Activated CD4-positive, CD25-positive, alpha-beta regulatory T cell treated with anti-CD3 and anti-CD28 coated beads, Interleukin-2, amount 50 U/mL, for 16 hours (primary cell): Measurements from ENCODE around the gene FLNC.

Source experiments
- DNase-seq: peaks from one replicate; pipeline ENCODE4 v3.0.0-alpha.2; 2020; ENCODE audit warnings: low read depth, low spot score

Gene FLNC

DNA sequence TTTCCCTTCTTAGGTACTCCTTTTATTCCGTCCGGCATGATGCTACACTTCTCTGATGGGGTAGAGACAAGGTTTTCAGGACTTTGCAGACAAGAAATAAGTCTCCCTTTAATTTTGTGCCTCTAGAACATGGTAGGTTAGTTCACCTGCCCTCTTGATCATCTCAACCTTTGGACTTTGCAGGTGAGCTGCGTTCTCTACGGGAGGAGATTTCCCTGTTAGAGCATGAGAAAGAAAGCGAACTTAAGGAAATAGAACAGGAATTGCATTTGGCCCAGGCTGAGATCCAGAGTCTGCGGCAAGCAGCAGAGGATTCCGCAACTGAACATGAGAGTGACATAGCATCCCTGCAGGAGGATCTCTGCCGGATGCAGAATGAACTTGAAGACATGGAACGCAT, 29.2 kb upstream of the FLNC start:
- DNase-seq: no peak

DNA sequence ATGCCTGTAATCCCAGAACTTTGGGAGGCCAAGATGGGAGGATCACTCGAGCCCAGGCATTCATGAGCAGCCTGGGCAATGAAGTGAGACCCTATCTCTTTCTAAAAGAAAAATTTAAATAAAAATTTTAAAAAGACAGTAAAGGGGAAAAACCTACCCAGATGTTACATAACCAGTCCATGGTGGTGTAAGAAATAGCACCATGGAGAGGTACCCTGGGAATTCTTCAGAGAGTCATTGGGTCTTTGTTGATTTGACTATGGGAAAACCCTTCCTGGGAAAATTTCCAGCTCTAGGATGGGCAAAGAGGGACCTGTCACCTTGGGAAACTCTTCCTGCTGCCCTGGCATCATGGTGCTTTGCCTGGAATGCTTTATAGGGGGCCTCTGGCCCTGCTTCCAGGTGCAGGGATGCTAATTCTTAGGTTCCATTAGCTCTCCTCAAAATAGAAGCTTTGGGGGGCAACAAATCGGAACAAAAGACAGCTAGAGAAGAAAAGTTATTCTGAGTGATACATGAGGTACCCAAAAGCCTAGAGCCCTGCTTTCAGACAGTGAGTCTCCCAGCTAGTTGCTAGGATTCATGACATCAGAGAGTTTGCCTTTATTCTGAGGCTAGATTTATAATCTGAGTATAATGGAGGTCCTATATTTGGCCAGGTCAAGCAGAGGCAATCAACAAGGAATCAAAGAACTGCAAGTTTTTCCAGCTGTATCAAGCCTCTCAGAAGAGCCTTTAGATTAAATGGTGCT, 28.4 kb upstream of the FLNC start:
- DNase-seq: no peak

DNA sequence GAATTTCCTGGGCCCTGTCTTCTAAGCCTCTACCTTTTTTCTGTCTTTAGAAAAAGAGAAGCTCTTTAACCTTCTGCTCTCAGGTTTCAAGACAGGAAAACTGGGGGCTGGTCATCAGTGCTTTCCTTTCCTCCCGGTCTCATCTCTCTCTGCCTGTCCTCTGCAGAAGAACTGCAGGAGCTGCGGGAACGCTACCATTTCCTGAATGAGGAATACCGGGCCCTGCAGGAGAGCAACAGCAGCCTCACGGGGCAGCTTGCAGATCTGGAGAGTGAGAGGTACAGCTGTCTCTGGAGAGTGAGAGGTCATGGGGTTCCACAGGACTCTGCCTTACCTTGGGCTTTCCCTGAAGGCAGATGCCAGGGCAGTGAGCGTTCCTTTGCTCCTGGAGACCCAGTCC, 25.7 kb upstream of the FLNC start:
- DNase-seq: no peak

DNA sequence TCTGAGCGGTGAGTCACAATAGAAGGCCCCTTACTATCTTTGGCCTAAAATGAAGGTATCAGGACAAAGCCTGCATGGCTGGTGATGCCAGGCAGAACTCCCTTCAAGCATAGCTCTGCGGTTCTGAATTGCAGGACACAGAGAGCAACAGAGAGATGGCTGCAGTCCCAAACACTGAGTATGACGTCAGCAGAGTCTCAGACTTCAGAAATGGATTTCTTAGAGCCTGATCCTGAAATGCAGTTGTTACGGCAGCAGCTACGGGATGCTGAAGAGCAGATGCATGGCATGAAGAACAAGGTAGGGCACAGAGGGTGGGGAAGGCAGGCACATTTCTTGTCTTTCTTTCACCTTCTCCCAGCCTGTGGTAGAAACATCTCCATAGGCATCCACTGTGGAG, 25.0 kb upstream of the FLNC start:
- DNase-seq: no peak

DNA sequence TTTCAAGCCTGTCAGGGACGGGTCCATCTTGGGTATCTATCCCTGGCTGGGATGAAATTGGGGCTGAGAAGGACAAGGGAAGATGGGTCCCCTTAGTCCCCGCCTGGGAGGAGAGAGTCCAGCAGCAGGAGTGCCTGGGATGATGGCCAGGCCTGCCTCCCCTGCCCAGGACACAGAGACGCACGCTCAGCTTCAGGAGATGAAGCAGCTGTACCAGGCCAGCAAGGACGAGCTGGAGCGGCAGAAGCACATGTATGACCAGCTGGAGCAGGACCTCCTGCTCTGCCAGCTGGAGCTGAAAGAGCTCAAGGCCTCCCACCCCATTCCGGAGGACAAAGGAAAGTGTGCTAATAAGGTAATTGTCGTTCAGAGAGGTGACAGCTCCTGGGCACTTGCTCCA, 23.0 kb upstream of the FLNC start:
- no peak for DNase-seq

DNA sequence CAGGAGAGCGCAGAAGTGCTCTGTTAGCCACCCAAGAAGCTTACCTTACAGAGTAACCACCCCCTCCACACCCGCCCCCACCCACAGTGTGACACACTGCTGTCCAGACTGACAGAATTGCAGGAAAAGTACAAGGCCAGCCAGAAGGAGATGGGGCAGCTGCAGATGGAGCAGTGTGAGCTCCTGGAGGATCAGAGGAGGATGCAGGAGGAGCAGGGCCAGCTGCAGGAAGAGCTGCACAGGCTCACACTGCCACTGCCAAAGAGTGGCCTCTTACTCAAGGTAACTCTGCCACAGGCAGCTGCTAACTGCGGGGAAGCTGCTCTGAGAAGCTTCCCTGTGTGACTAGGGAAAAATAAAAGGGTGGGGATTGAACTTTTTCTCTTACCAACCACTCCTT, 20.8 kb upstream of the FLNC start:
- DNase-seq: no peak

DNA sequence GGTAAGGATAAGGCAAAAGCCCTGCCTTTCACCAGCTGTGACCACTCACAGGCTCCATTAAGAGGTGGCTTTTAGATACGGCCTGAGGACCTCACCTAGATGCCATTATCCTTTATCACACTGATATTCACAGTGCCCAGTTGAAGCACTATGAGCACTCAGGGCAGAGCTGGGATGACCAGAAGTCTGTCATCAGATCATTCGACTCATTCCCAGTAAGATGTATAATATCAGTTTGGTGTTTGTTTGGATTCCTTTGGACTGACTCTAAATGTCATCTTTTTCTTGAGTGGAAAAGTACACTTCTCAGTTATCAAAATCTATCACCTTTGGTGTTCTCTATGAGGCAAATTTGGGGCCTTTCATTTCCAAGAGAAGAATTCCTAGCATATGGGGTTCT, 19.7 kb upstream of the FLNC start:
- DNase-seq: no peak

DNA sequence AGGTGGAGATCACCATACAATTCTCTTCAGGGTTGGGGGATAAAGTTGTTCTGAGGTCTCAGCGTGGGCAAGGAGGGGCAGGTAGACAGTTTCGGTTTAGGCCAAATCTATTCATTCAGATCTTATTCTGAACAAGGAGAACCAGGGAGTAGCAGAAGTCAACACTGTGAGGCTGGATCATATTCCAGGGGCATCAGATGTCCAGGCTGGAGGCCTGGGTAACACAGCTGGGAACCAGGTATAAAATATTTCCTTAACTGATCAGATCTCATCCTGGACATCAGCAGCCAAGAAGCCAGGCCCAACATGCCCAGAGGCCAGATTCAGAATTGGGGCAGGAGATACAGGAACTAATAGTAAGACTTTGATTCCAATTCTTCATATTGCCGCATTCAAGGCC, 19.2 kb upstream of the FLNC start:
- DNase-seq: no peak

DNA sequence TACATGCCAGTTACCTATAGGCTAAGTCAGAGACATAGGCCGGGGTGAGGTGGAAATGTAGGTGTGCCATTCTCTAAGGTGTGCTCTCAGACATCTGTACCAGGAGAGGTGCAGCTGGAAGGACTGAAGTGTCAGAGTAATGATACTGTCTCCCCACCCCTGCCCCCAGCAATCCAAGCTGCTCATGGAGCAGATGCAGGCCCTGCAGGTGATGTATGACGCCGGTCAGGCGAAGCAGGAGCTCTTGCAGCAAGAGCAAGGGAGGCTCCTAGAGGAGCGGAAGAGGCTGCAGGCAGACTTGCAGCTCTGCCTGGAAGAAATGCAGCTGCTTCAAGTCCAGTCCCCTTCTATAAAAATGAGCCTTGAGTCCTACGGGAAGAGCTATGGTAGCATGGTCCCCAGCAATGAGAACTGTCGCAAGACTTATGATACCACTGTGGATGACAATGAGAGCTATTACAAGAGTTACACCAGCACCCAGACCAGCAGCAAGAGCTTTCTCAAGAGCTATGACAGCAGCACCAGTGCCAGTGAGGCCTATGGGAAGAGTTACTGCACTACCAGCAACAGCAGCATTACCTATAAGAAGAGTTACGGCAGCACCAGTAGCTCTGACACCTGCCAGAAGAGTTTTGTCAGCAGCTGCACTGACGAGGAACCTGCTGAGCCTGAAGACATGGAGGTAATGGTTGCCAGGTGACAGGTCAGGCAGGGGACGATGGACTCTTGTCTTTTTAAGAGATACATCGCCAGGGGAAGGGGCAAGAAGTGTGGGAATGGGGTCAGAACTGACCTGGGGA, 18.4 kb upstream of the FLNC start:
- DNase-seq: no peak

DNA sequence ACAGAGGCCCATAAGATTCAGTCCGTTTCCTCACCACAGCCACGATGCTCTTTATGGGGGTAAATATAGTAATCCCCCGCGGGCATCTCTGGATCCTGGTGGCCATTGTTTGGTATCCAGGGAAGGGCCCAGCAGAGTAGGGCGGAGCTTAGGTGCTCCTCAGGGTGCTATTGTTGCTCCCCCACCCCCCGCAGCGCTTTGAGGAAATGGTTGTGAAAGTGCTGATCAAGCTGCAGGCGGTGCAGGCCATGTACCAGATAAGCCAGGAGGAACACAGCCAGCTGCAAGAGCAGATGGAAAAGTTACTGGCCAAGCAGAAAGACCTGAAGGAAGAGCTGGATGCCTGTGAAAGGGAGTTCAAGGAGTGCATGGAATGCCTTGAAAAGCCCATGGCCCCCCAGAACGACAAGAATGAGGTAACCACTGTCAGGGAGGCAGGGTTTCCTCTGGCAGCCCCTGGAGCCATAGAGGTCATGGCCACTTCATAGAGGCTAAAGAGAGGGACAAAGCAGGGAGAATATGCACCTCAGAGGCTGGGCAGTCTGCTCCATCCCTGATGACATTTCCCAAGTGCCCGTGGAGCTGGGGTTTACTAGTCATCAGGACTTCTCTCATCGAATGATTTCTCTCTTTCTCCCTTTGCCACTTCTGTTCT, 17.6 kb upstream of the FLNC start:
- no peak for DNase-seq

DNA sequence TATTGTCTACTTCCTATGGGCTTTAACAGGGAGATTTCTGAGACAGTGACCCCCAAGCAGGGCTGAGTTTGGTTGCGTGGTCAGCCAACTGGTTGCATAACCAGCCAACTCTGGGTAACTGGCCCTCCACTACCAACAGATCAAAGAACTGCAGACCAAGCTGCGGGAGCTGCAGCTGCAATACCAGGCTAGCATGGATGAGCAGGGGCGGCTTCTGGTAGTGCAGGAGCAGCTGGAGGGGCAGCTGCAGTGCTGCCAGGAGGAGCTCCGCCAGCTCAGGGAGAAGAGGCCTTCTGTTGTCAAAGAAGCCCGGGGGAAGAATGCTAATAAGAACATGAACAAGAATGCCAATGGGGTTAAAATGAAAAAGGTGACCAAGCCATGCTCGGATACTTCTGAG, 15.7 kb upstream of the FLNC start:
- no peak for DNase-seq

DNA sequence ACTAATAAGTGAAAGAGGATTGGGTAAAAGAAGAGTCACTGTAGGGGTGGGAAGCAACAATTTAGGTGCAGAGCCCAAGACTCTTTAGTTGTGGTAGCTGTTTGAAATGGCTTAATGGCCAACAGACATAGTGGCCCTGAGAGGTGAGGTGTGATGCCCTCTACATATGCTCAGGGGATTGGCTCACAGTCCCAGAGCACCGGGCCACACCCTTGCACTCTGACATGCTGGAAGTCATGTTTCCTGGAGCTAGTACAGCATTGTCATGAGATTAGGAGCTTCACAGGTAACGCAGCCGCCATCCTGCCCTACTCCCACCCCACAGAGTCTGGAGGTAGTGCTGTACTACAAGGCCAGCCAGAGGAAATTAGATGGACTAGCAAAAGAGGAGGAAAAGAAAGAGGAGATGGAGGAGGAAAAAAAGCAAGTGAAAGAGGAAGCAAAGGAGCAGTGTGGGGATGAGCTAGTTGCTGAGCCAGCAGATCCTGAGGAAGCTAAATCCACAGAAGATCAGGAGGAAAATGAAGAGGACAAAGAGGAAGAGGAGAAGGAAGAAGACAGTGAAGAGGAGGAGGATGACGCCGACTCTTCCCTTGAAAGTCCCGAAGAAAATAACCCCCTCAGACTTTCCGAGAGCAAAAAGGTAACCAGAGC, 14.8 kb upstream of the FLNC start:
- no peak for DNase-seq

DNA sequence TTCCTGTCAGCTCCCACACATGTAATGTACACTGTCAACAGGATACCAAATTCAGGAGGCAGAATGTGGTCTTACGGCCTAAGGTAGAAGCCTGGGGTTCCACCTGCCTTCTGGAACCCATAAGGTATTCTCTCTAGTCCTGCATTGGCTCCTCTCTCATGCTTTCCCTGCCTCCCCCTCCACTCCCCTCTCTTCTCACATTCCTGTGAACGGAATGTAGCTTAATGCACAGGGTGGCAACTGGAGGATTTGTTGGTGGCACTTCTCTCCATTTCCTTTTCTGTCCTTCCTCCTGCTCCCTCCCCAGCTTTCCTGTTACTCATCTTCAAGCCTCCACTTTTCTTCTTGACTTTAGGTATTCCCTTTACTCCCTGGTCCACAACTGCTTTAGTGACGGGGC, 11.5 kb upstream of the FLNC start:
- DNase-seq: no peak

DNA sequence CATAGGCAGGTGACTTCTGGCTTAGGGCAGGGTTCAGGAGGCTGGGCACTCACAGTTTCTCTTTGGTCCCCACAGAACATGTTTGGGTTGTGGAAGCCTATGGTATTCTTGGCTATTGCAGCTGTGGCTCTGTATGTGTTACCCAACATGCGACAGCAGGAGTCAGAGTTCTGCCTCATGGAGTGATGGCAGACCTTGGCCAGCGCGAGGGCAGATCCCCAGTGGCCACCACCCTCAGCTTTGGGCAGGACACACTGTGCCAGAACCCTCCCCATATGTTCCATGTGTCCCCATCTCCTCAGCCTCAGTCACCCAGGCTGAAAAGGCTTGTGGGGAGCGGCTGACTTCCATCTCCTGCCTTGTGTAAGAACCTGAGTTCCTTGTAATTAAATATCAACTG, 8.5 kb upstream of the FLNC start:
- no peak for DNase-seq

DNA sequence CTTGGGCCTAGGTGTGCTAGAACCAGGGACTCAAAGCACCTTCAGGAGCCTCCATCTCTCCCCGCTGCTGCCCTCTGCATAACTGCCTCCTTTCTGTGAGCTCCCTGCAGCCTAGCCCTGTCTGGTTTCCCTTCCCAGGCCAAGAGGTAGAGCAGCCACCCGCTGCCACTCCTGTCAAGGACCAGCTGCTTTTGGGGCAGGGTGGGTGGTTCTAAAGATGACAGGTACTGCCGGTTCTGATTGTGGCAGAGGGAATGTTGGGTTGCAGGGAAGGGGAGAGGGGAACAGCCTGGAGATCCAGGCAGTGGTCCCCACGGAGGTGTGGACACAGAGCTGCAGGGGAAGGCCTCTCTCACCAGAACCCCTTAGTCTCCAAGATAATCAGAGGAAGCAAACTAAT, 3.7 kb upstream of the FLNC start:
- no peak for DNase-seq

DNA sequence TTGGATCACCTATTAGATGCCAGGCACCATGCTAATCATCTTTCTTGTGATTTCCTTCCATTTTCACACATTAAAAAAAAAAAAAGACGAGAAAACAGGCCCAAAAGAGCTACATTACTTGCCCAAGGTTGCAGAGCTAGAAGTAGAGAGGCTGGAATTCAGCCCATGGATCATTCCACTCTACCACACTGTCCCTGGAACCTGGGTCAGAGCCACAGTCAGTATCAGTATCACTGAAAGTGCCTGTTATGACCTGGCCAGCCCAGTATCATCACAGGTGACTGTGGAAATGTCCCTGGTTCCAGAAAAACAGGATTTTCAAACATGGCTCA, 3.3 kb upstream of the FLNC start:
- DNase-seq: no peak

DNA sequence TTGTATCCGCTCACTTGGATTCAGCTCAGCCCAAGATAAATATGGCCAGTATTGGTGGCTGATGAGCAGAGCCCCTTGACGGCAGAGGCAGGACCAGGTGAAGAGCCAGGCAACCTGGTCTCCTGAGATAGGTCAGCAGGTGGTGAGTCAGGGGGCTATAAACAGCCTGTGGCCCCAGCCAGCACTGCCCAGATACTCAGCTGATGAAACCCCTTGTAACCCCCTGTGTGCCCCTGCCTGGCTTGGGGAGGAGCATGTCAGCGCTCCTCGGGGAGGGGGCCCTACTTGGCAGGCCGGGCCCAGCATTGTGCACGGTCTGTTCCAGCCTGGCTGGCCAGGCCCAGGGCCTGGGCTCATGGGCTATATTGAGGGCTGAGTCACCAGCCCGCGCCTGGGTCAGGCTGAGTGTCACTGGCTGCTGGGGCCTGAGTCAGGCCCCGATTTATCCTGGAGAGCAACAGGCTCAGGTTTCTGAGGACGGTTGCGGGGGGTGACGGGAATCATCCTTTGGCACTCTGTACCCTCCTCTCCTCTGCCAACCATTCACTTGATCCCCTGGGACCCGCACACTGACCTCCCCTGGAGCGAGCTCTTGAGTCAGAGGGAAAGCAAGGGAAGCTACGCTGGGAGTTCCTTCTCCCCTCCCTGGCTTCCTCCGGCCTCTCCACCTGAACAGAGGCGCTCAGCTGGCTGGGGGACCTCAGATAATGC, 2.8 kb upstream of the FLNC start:
- DNase-seq: no peak

DNA sequence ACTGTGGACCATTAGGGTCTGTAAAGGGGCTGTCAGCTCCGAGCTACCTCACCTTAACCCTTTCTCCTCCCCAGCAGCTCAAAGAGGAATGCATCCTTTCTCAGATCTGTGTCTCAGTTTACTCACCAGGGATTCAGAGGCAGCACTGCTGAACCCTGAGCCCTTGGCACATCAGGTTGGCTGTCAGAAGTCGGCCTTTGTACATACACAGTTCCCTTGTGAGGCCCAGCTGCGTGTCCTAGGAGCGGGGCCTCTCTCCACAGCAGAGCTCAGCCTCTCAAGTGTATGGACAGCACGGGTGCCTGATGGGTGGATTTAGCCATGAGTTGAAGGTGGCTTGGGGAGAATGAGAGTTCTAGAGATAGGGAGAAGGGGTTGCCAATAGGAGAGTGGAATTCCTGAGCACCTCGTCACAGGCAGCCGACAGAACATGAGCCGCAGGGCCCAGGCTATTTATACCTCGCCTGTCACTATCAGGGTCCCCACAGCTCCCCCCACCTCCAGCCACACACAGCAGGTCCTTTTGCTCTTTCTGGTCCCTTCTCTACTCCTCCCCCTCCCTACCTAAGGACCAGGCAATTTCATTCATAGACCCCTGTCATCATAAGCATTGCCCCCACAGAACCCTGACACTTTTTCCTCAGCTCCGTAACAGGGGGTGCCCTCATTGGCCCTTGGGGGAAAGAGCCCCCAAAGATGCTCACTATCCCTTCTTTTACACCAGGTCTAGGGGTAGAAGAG, 2.1 kb upstream of the FLNC start:
- no peak for DNase-seq

DNA sequence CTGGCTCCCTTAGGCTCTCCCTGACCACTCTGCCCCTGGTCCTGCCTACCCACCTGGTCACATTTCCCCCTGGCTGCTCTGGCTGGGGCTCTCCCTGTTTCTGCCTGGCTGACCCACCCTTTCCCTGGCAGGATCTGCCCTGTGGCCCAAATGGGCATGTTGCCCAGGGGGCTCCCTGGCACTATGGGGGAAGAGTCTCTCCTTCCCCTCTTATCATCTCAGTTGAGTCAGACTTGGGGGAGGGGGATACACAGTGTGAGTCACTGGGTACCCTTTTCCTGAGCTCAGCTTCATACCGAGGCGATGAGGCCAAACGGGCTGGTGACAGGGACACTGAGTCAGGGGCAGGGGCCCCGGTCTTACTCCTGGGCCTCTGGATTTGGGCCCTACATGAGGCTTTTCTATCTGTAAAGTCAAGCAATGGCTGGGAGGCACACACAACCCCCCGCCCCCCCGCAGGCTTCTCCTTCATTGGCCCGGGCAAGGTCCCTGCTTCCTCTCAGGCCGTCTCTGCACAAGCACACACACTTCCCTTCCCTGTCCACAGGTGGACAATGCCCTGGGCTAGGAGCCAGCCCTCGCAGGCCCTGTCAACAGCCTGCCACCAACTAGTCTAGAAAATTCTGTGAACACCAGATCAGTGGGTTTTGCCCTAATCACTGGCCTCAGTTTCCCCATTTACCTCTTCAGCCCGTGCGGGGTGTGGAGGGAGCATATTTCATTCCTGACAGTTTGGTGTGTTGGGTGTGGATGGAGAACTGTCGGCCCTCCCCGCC, 627 bp upstream of the FLNC start:
- DNase-seq: no peak
